HEK293T (cell line): ENCODE data around the gene RNF25.

Experiments
- CTCF ChIA-PET: fragments of 350-600 bp; formaldehyde crosslinking; extraction: SDS; loops from one replicate; lab custom pipeline; 2021; ENCODE audit warnings: antibody characterized with exemption, inconsistent platforms; lab: Yijun Ruan, JAX
- POLR2A ChIA-PET: fragments of 350-600 bp; formaldehyde crosslinking; extraction: SDS; loops from one replicate; lab custom pipeline; 2020; ENCODE audit warnings: antibody characterized with exemption, inconsistent platforms; lab: Yijun Ruan, JAX
- DNase-seq: peaks from one replicate; pipeline ENCODE4 v3.0.0; 2012; ENCODE audit warnings: mixed read lengths; ENCODE audit errors: extremely low spot score
- ARNT ChIP-seq: fragments of 450-650 bp; IDR thresholded peaks from 2 replicates; pipeline ENCODE4 v1.6.1; 2017; ENCODE audit warnings: mild to moderate bottlenecking
- BHLHE40 ChIP-seq: fragments of 450-650 bp; IDR thresholded peaks from 2 replicates; pipeline ENCODE4 v1.6.1; 2016; ENCODE audit warnings: mild to moderate bottlenecking, moderate library complexity, borderline replicate concordance
- CTBP1 ChIP-seq: fragments of 450-650 bp; IDR thresholded peaks from 2 replicates; pipeline ENCODE4 v1.6.1; 2016; ENCODE audit warnings: borderline replicate concordance
- ELF4 ChIP-seq: fragments of 450-650 bp; IDR thresholded peaks from 2 replicates; pipeline ENCODE4 v1.6.1; 2017; ENCODE audit warnings: antibody characterized with exemption
- FOXA1 ChIP-seq: fragments of 450-650 bp; IDR thresholded peaks from 2 replicates; pipeline ENCODE4 v1.6.1; 2016; ENCODE audit warnings: mild to moderate bottlenecking
- FOXK2 ChIP-seq: fragments of 450-650 bp; IDR thresholded peaks from 2 replicates; pipeline ENCODE4 v1.6.1; 2016; ENCODE audit warnings: mild to moderate bottlenecking
- FOXM1 ChIP-seq: fragments of 450-650 bp; IDR thresholded peaks from 2 replicates; pipeline ENCODE4 v1.6.1; 2017; ENCODE audit warnings: mild to moderate bottlenecking, borderline replicate concordance
- HDGF ChIP-seq: fragments of 450-650 bp; IDR thresholded peaks from 2 replicates; pipeline ENCODE4 v1.6.1; 2017; ENCODE audit warnings: antibody characterized with exemption, borderline replicate concordance
- L3MBTL2 ChIP-seq: fragments of 450-650 bp; conservative IDR thresholded peaks from 2 replicates; pipeline ENCODE4 v1.6.1; 2016; ENCODE audit warnings: mild to moderate bottlenecking
- LEF1 ChIP-seq: fragments of 450-650 bp; IDR thresholded peaks from 2 replicates; pipeline ENCODE4 v1.6.1; 2017; ENCODE audit warnings: mild to moderate bottlenecking, borderline replicate concordance
- NFRKB ChIP-seq: fragments of 450-650 bp; IDR thresholded peaks from 2 replicates; pipeline ENCODE4 v1.6.1; 2016; ENCODE audit warnings: mild to moderate bottlenecking, moderate library complexity
- SP1 ChIP-seq: fragments of 450-650 bp; IDR thresholded peaks from 2 replicates; pipeline ENCODE4 v1.6.1; 2017
- SUZ12 ChIP-seq: fragments of 450-650 bp; IDR thresholded peaks from 2 replicates; pipeline ENCODE4 v1.6.1; 2016; ENCODE audit warnings: mild to moderate bottlenecking
- TARDBP ChIP-seq: fragments of 450-650 bp; IDR thresholded peaks from 2 replicates; pipeline ENCODE4 v1.6.1; 2016
- ZNF384 ChIP-seq: fragments of 450-650 bp; IDR thresholded peaks from 2 replicates; pipeline ENCODE4 v1.6.1; 2016
- TF ChIP-seq, protein P1 (sequence below): fragments of 450-650 bp; IDR thresholded peaks from 2 replicates; pipeline ENCODE4 v1.6.1; 2016

RNF25 gene

DNA sequence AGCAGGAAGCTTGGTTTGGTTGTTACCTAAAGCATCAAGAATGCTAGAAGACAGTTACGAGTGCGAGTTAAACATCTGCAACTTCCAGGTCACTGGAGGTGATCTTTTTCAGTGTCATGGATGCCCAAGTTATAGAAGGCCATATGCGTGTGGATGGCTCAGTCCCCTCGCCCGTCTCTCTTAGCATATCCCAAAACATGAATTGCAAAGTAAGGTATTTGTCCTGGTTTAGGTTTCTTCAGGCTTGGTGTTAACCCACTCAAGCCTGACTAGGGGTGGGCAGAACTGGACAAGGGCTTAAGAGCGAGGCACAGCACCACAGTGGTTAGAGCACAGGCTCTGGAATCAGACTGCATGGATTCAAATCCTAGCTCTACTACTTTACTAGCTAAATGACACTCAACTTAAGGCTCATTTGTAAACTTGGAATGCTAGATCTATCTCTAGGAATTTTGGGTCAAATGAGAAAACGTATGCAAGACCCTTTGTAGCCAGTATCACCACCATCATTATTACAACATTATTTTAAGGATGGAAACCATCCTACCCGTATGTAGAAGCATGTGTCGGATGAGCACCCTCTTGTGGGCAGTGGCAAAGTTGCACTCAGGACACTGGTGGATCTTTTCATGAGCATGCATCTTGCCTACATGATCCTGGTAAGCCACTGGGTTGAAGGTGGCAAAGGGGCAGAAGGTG lies 23.6 kb downstream of the RNF25 start:
- POLR2A ChIA-PET, result no interaction called here

DNA sequence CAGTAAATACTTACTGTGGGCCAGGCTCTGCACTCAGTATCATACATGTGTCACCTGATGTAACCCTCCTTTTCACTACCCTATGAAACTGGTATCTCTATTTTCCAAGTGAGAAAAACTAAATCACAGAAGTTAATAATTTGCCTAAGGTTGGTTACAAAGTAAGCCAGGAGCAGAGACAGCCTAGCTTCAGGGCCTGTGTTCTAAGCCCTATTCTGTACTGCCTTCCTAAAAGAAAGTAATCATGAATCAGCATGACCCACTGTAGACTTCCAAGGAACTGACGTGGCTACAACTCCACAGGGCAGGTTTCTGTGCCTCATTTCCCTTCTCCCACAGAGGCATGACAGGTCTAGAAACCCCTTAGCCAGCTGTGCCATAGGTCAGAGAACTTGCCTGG lies 26.7 kb downstream of the RNF25 start:
- DNase-seq, result no peak
- POLR2A ChIA-PET, result no interaction called here
- CTCF ChIA-PET, result no interaction called here
- no peak for TF ChIP-seq ARNT
- no peak for TF ChIP-seq NFRKB
- no peak for TF ChIP-seq SP1
- no peak for TF ChIP-seq L3MBTL2
- no peak for TF ChIP-seq HDGF
- TF ChIP-seq LEF1, result no peak
- TF ChIP-seq CTBP1, result no peak
- no peak for TF ChIP-seq FOXK2
- TF ChIP-seq SUZ12, result no peak
- TF ChIP-seq FOXA1, result no peak
- TF ChIP-seq ELF4, result no peak
- TF ChIP-seq, protein P1, sequence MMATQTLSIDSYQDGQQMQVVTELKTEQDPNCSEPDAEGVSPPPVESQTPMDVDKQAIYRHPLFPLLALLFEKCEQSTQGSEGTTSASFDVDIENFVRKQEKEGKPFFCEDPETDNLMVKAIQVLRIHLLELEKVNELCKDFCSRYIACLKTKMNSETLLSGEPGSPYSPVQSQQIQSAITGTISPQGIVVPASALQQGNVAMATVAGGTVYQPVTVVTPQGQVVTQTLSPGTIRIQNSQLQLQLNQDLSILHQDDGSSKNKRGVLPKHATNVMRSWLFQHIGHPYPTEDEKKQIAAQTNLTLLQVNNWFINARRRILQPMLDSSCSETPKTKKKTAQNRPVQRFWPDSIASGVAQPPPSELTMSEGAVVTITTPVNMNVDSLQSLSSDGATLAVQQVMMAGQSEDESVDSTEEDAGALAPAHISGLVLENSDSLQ, result no peak

More for the DNA sequence above, 23.6 kb downstream of the RNF25 start:
- CTCF ChIA-PET, result interaction anchor here (0.6 kb wide), 1 partner anchor 19 kb away, joined by 3 read pairs; no protein-coding TSS in a partner anchor
- DNase-seq, result peak; percentile 66
- TF ChIP-seq NFRKB (no peak), BHLHE40 (no peak), FOXA1 (no peak), L3MBTL2 (no peak), ELF4 (no peak), ZNF384 (no peak), ARNT (no peak), LEF1 (no peak), SP1 (no peak), TARDBP (no peak), HDGF (no peak), SUZ12 (no peak), FOXK2 (no peak), CTBP1 (no peak), FOXM1 (no peak)
- TF ChIP-seq, protein P1, result no peak

DNA sequence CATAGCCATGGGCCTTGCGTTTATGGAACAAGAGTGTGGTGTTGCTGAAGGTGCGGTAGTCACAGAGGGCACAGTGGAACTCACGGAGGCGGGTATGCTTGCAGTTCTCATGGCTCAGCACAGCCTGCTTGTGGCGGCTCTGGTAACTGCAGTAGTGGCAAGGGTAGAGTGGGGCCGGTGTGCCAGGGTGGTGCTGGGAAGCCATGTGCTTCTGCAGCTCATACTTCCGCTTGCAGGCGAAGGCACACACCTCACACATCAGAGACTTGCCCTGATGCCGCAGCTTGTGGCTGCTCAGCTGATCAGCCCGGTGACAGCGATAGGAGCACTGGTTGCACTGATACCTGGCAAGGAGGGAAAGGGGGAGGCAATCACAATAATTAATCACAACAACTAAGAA lies 27.1 kb downstream of the RNF25 start:
- POLR2A ChIA-PET, result no interaction called here
- CTCF ChIA-PET, result no interaction called here
- DNase-seq, result no peak
- TF ChIP-seq SUZ12 (no peak), HDGF (no peak), ELF4 (no peak), LEF1 (no peak), FOXM1 (no peak), L3MBTL2 (no peak), ARNT (no peak), NFRKB (no peak), SP1 (no peak)

DNA sequence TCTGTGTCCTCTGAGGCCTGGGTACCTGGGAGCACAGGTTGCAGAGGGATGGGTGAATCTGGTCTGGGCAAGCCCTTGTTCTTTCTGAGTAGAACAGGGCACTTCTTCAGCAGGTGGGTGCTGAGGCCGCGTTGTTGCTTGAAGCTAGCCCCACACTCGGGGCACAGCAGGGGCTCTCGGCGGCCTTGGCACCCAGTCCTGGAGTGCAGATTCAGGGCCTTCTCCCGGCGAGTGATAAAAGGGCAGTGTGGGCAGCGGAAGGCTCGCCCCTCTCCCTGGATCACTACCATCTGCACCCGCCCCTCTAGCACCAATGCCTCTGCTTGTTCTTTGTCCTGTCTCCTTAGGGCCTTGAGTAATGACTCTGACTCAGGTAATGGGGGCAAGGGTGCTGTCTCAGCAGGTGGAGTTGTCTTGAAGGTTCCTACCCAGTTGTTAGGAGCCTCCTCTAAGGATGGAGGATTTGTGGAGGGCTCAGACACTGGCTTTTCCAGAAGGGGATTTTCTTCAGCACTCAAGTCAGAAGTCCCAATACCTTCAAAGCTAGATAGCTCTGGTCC lies 28.0 kb downstream of the RNF25 start:
- POLR2A ChIA-PET, result interaction anchor here (1.0 to 1.3 kb wide), 2 partner anchors 9 to 16 kb away, joined by 5 to 6 read pairs; partner anchors contain the start of genes BCS1L and ZNF142
- TF ChIP-seq LEF1 (no peak), CTBP1 (no peak), SP1 (no peak), L3MBTL2 (no peak), ELF4 (no peak), HDGF (no peak), FOXK2 (no peak)
- CTCF ChIA-PET, result no interaction called here
- no peak for DNase-seq

DNA sequence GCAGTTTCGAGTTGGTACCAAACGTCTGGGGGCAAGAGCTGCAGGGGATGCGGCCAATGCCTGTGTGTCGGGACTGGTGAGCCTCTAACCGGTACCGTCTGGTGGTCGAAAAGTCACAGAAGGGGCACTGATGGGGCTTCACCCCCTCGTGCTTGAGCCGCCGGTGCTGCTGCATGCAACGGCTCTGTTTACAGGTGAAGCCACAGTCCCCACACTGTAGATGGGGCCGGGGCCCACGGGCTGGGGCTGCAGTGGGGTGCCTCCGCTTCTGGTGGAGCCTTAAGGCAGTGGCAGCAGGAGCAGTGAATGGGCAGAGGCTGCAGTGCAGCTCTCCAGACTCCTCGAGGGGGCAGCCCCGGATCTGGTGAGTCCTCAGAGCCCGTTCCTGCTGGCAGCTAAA lies 29.0 kb downstream of the RNF25 start:
- TF ChIP-seq SUZ12 (no peak), FOXK2 (no peak), TARDBP (no peak), L3MBTL2 (no peak), ELF4 (no peak), FOXA1 (no peak), ZNF384 (no peak), HDGF (no peak)
- TF ChIP-seq, protein P1, result no peak
- POLR2A ChIA-PET, result interaction anchor here (1.3 to 1.5 kb wide), 2 partner anchors 16 to 17 kb away, joined by 4 to 5 read pairs; partner anchors contain the start of genes BCS1L and ZNF142
- no peak for DNase-seq
- CTCF ChIA-PET, result no interaction called here

DNA sequence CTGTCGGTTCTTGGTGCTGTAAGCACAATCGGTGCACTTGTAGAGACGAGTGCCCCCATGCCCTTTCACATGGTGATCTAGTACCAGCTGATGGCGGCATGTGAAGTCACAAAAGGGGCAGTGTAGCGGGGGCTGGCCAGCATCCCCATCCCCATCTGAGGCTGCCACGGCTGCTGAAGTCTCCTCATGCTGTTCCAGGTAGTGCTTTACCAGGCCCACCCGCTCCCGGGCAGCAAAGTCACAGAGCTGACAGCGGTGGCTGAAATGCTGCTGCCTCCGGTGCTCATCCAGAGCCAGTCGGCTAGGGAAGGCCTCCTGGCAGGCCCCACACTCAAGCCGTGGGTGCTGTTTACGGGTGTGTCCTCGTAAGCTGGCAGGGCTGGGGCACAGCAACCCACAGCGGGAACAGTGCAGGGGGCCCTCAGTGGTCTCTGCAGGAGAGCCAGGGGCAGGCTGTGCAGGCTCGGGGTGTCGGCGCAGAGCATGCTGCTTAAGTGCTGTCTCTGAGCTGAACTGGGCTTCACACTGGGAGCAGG lies 29.6 kb downstream of the RNF25 start:
- ChIA-PET CTCF (no interaction called here), POLR2A (interaction anchor here (1.3 to 1.5 kb wide), 2 partner anchors 16 to 17 kb away, joined by 4 to 5 read pairs; partner anchors contain the start of genes BCS1L and ZNF142)
- TF ChIP-seq L3MBTL2 (no peak), NFRKB (no peak), CTBP1 (no peak), ARNT (no peak), BHLHE40 (no peak), ZNF384 (no peak)
- no peak for DNase-seq
